GM21576 (cell line): Measurements from ENCODE around the gene GSE1.

ENCODE experiments used
- ATAC-seq: cut with Tn5 transposase; IDR thresholded peaks from one replicate; pipeline ENCODE4 v1.9.1; 2021; ENCODE audit warnings: mild to moderate bottlenecking, moderate library complexity; ENCODE audit not compliant: unreplicated experiment

Gene GSE1

GRCh38 chr16:85605051-85605911 is 7.8 kb upstream of the GSE1 start:
- ATAC-seq = no peak

- ATAC-seq = no peak
Measured at GRCh38 chr16:85605912-85606841, 6.9 kb upstream of the GSE1 start.

- no peak for ATAC-seq
Measured at GRCh38 chr16:85606904-85607303, 6.2 kb upstream of the GSE1 start.

DNA sequence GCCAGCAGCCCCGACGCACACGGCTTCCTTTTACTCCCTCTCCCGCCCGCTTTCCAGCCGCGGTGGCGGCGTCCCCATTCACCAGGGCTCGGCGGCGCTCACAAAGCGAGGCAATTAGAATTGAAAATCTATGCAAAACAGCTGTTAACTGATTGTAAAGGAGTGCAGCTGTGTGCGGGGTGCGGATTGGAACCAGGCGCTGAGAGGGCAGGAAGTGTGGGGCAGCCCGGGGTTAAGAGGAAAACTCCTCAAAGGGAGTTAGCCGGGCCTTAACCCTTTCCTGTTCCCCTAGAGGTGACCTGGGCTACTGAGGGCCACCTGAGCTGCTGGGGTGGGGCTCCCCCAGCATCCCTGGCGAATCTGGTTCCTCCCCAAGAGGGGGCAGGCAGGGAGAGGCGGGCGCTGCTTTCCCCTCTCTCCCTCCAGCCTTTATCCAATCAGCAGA is 5.8 kb upstream of the GSE1 start:
- ATAC-seq = no peak

DNA sequence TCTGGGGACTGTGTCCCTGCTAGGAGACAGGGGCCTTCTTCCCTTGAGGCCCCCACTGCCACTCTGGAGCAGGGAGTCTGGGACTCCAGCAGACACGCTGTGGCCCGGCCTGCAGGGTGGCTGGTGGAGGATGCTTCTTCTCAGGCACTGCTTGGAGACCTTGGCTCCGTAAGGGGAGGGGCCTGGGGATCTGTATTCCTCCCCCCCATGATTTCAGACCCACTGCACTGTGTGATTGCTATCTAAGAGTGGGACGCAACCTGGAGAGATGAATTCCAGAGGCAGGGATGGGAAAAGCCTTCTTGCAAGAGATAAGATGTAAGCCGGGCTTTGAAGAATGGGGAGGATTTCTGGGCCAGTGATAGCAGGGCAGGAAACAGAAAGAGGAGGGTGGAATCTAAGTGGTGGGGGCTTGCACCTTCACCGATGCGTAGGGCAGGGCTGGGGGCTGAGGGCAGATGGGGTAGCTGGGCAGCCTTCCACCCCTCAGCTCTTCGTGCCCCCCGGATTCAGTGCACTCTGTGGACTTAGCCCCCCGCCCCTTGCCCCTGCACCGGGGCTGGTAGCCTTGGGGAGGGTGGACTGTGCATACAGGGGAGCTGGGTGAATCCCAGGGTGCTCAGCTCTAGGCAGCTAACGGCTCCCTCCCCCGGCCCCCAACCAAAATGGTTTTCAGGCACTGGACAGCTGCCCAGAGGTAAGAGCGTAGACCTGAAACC is 5.2 kb upstream of the GSE1 start:
- ATAC-seq = no peak

DNA sequence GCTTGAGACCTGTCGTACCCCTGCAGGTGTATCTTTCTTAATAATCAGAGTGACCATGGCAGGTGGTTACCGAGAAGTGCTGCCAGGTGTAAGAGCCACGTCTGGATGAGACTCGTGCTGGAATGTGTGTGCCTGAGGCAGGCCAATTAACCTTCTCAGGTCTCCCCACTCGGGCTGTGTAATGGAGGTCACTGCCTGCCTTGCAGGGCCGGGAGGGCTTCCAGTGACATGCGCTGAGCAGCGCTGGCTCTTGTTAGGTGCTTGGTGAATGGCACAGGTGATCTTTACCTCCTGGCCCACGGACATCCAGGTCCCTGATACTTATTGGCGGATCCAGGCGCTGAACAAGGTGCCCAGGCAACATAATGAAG is 4.6 kb upstream of the GSE1 start:
- ATAC-seq = no peak

- ATAC-seq = no peak
Measured at GRCh38 chr16:85608887-85609286, 4.2 kb upstream of the GSE1 start.

GRCh38 chr16:85609539-85609938 is 3.6 kb upstream of the GSE1 start:
- ATAC-seq = no peak

DNA sequence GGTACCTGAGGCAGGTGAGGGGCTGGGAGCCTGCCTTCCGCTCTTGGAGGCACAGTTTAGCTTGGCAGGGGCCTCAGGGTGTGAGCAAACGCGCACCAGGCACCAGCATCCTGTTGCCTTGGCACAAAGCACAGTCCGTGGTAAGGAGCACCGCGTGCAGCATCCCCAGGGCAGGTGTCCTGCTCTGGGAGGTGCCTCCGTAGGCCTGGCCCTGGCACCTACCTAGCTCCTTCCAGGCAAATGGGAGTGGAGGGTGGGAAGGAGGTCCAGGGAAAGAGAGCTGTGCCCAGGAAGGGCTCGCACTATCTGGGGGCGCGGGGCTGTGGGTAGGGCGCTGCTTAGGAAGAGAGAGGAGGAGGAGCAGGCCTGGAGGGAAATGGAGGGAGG is 3.1 kb upstream of the GSE1 start:
- ATAC-seq = no peak

DNA sequence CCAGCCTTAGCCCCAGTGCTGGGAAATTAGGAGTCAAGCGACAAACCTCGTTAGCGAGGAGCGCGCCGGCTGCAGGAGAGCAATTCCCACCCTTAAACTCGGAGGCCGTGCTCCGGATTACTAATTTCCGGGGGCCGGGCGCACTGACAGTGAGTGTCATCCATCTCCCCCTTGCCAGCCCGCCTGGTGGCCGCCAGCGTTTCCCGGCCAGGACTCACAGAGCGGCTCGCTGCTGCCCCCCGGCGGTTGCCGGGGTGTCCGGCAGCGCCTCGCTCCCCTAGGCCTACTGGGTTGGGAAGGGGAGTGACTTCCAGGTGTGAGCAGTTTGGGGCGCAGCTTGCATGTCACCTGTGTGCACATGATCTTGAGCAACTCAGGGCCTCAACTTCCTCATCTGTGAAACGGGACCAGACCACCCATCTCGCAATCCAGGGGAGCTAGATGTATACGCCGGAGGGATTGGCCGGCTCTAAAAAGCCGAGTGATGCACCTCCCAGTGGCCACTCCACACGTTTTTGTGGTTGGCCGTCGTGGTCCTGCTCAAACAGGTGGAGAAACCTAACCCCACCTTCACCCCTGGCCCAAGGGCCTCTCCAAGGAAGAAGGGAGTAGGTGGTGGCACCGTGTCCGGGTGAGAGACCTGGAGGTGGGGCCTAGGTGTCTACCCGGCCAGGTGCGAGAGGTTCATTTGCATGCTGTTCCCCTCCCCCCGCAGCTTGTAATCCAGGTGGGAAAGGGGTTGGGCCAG is 2.5 kb upstream of the GSE1 start:
- ATAC-seq = no peak

DNA sequence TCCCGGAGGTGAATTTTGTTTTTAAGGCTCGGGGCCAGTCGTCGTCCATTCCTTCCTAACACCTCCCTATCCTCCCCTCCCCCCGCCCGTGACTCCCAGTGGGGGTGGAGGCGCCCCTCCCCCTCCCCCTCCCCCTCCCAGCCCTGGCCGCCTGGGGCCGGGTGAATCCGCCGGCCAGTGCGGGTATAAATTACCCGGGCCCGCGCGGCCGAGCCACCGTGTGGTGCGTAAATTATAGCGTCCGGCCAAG is 2.0 kb upstream of the GSE1 start:
- no peak for ATAC-seq

DNA sequence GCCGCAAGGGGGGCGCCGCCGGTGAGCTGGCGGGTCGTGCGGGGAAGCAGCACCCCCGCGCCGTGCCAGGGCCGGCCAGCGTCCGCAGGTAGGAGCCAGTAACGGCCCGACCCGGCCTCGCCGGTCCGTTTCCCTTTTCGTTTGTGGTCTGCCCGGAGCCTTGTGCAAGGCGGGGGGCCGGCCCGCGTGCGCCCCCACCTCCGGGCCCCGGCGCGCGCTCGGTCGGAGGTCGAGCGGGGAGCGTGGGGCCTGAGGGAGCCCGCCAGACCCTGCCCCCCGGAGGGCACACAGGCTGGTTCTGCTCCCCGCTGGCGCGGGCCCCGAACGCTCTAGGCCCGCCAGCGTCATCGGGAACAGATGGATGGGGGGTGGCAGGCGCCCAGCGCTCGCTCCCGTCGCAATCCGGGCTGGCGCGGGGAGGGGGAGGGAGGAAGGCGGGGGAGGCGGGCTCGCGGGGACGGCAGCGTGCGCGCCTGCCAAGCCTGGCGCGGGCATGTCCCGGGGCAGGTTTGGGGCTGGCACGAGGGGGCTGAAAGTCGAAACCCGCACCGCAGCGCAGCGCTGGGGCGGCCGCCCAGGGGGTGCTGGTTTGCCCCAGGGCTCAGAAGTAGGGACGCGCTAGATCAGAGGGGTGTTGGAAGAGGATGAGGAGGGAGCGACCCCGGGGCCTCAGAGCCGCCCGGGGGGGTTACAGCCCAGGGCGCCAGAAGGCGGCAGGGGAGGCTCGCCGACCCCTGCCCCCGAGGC is 1.5 kb upstream of the GSE1 start:
- ATAC-seq = no peak

DNA sequence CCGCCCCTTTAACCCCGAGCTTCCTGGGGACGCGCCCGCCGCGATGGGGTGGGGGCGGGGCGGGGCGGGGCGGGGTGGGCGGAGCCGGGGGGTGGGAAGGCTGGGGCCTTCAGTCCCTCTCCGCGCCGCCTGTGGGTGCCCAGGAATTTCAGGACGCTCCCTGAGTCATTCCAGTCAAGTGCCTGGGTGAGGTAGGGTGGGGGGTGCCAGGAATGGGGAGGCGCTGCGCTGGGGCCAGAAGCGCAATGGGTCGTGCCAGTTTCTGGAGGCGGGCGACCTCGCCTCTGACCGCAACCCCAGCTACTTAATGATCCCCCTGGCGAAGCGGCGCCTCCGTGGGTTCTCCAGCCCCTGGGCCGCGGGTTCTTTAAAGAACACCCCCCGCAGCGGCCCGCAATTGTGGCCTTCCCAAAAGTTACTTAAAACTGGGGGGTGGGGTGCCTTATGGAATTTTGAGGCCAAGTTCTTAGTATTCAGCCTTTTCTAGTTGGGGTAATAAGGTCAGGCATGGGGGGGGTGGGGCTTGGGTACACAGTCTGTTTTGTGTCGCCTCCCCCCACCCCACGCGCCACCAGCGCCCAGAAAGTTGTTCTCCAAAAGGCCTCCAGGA is 826 bp upstream of the GSE1 start:
- ATAC-seq = no peak

DNA sequence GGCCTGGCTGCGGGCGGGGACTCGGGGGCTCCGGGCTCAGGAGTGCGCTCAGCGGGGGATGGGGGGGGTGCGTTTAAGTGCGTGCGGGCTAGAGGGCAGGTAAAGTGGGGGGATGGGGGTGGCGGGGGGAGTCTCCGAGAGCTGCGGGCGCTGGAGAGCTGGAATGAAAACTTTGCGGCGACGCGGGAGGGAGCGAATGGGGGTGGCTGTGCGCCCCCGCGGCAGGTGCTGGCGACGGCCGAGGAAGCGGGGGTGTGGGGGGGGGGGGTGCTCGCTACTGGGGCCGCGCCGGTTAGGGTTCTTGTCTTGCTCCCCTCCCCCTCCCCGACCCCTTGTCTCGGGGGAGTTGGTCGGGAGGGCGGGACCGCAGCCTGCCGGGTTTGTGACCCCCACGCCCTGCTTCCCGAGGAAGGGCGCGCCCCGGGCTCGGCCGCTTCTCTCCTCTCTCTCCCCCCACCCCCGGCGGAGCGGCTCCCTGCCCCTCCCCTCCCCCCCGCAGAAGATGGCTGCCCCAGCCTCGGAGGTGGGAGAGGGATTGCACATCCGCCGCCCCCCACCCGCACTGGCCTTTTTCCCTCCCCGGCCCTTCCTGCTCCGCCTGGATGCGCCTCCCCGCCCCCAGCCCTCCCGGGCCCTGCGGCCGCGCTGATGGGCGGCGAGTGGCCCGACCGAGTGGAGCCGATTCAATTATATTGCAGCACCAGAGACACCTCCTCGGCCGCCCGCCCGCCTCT is 649 bp downstream of the GSE1 start:
- no peak for ATAC-seq

GRCh38 chr16:85614338-85615013 is 1.4 kb downstream of the GSE1 start:
- ATAC-seq = no peak

GRCh38 chr16:85615014-85615851 is 2.1 kb downstream of the GSE1 start:
- ATAC-seq = no peak

GRCh38 chr16:85615852-85616606 is 2.9 kb downstream of the GSE1 start:
- ATAC-seq = peak; percentile 38
